ENCODE data around the gene MAP3K7CL. TPM values are rescaled to one million over a fixed set of nuclear protein-coding genes. Genes with fewer than 3 reads are reported as not detected.

Gene MAP3K7CL
- total RNA-seq, 4 donors from 2014 or later, result 4.9 to 13.3 (median 6.8) TPM

DNA sequence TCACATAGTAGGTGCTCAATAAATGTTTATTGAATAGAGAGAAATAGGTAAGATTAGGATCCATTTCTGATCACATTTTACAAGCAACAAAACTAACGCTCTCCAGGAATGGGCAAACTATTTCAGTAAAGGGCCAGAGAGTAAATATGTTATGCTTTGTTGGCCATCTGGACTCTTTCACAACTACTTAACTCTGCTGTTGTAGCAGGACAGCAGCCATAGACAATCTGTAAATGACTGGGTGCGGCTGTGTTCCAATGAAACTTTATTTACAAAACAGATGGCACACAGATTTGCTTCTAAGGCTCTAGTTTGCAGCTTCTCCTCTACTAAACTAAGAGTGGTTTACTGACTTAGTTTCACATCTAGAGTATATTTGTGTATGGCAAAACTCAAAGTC is 85.3 kb downstream of the MAP3K7CL start:
- TF ChIP-seq, protein P1, sequence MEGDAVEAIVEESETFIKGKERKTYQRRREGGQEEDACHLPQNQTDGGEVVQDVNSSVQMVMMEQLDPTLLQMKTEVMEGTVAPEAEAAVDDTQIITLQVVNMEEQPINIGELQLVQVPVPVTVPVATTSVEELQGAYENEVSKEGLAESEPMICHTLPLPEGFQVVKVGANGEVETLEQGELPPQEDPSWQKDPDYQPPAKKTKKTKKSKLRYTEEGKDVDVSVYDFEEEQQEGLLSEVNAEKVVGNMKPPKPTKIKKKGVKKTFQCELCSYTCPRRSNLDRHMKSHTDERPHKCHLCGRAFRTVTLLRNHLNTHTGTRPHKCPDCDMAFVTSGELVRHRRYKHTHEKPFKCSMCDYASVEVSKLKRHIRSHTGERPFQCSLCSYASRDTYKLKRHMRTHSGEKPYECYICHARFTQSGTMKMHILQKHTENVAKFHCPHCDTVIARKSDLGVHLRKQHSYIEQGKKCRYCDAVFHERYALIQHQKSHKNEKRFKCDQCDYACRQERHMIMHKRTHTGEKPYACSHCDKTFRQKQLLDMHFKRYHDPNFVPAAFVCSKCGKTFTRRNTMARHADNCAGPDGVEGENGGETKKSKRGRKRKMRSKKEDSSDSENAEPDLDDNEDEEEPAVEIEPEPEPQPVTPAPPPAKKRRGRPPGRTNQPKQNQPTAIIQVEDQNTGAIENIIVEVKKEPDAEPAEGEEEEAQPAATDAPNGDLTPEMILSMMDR (IDR thresholded peaks at IDR 0.05; ENCODE audit: low read depth), result no peak

DNA sequence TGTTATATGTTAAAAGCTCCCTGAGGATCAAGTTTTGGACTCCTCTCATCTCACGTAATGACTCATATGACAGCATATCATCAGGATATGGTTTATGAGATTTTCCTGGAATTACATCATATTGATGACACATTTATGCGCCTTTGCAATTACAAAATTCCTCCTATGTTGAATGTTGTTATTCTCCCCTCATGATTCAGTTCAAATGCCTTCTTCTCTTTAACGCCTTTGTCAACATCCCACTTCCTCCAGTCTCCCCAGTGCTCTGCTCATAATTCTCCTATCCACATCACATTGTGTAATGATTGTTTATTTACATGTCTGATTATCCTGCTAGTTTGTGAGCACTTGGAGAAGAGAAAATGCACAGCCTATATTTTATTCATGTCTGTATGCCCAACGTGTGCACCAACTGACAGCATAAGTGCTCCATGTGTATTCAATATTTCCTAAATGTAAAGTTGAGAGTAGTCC is 87.4 kb downstream of the MAP3K7CL start:
- TF ChIP-seq, protein P1 (IDR thresholded peaks at IDR 0.05; ENCODE audit: low read depth), result no peak

DNA sequence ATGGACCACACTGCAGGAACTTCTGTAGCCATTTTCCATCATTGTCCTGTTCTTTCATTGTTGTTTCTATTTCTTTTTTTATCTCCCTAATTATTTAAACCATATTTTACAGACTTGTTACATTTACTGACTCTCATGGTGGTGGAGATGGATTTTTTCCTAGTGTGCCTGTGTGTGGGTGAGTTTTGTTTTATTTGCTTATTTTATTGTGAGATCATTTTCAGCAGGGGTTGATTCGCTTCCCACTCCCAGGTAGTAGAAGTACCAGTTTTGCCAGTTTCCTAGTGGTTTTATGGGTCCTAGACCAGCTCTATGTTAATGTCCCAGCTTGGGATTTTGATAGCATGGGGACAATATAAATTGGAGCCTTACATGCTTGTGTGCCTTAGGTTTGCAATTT is 88.3 kb downstream of the MAP3K7CL start:
- TF ChIP-seq, protein P1 (IDR thresholded peaks at IDR 0.05; ENCODE audit: low read depth), result no peak

DNA sequence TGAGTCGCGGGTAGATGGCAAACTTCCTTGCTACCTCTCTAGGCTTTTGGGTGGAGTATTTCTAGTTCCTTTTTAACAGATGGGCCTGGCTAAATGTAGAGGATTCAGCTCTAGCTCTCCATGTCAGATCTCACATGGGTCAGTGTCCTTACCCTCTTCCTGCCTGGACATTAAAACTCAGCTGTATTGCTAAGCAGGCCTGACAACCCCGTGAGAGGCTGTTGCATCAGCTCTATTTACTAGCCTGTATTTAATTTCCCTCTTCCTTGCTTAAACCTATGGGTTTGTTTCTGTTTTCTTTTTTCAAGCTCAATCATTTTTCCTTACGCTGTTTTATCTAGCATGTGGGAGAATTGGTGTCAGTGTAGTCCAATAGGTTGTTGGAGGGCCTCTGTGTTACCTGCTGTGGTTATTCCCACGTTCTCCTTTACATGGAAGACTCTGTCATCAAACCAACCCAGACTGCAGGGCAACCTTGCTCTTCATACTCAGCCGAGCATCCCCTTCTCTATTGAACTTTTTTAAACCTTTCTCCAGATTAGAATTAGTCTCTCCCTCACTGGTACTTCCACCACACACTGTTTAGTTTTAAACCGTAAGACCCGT is 88.8 kb downstream of the MAP3K7CL start:
- TF ChIP-seq, protein P1 (IDR thresholded peaks at IDR 0.05; ENCODE audit: low read depth), result no peak

DNA sequence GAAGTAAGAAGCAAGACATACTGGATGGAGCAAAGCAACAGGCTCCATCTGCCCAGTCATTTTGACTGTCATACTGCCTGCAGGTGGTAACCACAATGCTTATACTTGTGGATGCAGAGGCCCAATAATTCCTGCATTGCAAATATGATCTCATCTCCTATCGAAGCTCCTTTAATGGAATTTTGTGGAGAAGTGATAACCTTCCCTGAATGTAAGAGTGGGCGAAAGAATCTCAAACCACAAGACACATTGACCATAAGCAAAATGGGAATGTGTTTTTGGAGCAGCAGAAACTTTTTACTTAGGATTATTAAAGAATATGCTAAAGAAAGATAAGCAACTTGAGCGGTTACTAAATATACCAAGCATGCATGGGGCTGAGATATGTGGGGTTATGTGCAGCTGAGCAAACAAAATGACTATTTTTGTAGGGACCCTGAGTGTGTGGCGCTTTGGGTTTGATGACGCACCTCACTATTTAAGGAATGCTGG is 90.9 kb downstream of the MAP3K7CL start:
- TF ChIP-seq, protein P1 (IDR thresholded peaks at IDR 0.05; ENCODE audit: low read depth), result no peak

DNA sequence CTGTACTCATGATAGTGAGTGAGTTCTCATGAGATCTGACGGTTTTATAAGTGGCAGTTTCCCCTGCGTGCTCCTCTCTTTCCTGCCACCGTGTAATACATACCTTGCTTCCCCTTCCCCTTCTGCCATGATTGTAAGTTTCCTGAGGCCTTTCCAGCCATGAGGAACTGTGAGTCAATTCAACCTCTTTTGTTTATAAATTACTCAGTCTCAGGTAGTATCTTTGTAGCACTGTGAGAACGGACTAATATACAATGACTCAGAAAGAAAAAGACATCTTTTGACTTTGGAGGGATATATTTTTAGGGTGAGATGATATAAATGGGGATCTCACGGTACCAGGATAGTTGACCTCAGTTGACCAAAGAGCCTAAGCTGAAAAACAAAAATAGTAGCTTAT is 93.6 kb downstream of the MAP3K7CL start:
- TF ChIP-seq, protein P1 (IDR thresholded peaks at IDR 0.05; ENCODE audit: low read depth), result no peak

Small RNA genes within 50 kb of the gene (small RNA-seq; reads per million reads assigned to genes)
- not detected for gene RF00012
- gene RF00019, result 0.49 reads per million

Other genes starting within 250 kb of the MAP3K7CL start
- 10 to 100 TPM; 19.2 to 36.7 (median 28.2) TPM for gene LTN1, start 137.8 kb upstream of the MAP3K7CL start, total RNA-seq
- gene RWDD2B, start 111.3 kb upstream of the MAP3K7CL start, total RNA-seq, result 10 to 100 TPM in 3 of 4 donors, 1 to 10 TPM in 1; 9.9 to 19.4 (median 14.5) TPM
- gene USP16, start 106.0 kb upstream of the MAP3K7CL start, total RNA-seq, result 10 to 100 TPM; 26.2 to 64.7 (median 43.0) TPM
- gene CCT8, start 57.0 kb upstream of the MAP3K7CL start, total RNA-seq, result 100 to 1,000 TPM in 2 of 4 donors, 10 to 100 TPM in 2; 69.1 to 135 (median 102) TPM
- 10 to 100 TPM; 30.9 to 60.3 (median 45.5) TPM for gene BACH1, start 168.3 kb downstream of the MAP3K7CL start, total RNA-seq